Uterus (tissue), 2 donors: ENCODE data around the gene PARP8.

Source experiments
- CTCF ChIP-seq, 4 experiments: fragments of 200-600 bp in 2 of 4; fragments of 450-650 bp in 2 of 4; sonication (generic) in 2 of 4; IDR thresholded peaks; one replicate each; pipeline ENCODE4 v1.5.1; 2016 to 2019; ENCODE audit warnings: antibody characterized with exemption in 4 of 4, mild to moderate bottlenecking in 2 of 4, moderate library complexity in 1 of 4
- POLR2A ChIP-seq, 2 donors: fragments of 450-650 bp; IDR thresholded peaks; one replicate each; pipeline ENCODE4 v1.6.1; 2016; ENCODE audit warnings: antibody characterized with exemption in 2 of 2, mild to moderate bottlenecking in 1 of 2, moderate library complexity in 1 of 2

- TF ChIP-seq CTCF (IDR thresholded peaks at IDR 0.05) (no peak), POLR2A (IDR thresholded peaks at IDR 0.05) (no peak)
Observed at GRCh38 chr5:50827516-50828247, 161.2 kb downstream of the PARP8 start.
